Urinary bladder (tissue), 4 donors: ENCODE results near the gene CDH2. TPM values are rescaled to one million over a fixed set of nuclear protein-coding genes. Genes with fewer than 3 reads are reported as not detected.

Experiments used
- DNase-seq: peaks from one replicate; pipeline ENCODE4 v3.0.0-alpha.2; 2015; ENCODE audit errors: extremely low spot score
- H3K27ac ChIP-seq: one replicate; pipeline ENCODE4 v1.5.1; 2013; ENCODE audit warnings: low read depth, mild to moderate bottlenecking, moderate library complexity
- H3K36me3 ChIP-seq: one replicate; pipeline ENCODE4 v1.6.1; 2013; ENCODE audit warnings: mild to moderate bottlenecking, moderate library complexity; ENCODE audit not compliant: insufficient read depth
- H3K4me1 ChIP-seq: one replicate; pipeline ENCODE4 v1.6.1; 2013; ENCODE audit warnings: mild to moderate bottlenecking, moderate library complexity; ENCODE audit not compliant: insufficient read depth
- H3K4me3 ChIP-seq: one replicate; pipeline ENCODE4 v1.5.1; 2013; ENCODE audit warnings: low read depth, low read length
- WGBS: extraction: QIAGEN DNeasy Blood & Tissue Kit; methylation state at CpG from one replicate; pipeline ENCODE4 v1.1.7; 2013; 5-methylcytosine and 5-hydroxymethylcytosine counted together
- polyA plus RNA-seq: library from polyadenylated mRNA; stranded (reverse); fragments of 200-250 nt; gene quantifications from one replicate; pipeline ENCODE4 v1.2.3, GENCODE V29; 2013
- total RNA-seq: library from RNA; depleted of rRNA; stranded (reverse); fragments of >200 nt; gene quantifications from one replicate; pipeline ENCODE4 v1.2.3, GENCODE V29; 2014
- donor health status: healthy with polysubstance abuse.
- donor health status: healthy.

The CDH2 gene
- total and polyA plus RNA-seq, 2 donors: 1.8 to 18.7 TPM

- H3K4me1 ChIP-seq: no peaks in the 10 kb centered on the region
- H3K4me3 ChIP-seq: no peak overlapping the region
- DNase-seq: no peak
- H3K36me3 ChIP-seq: no peaks in the 10 kb centered on the region
- WGBS: 83% methylated on average over 5 of the region's 5 CpGs
- H3K27ac ChIP-seq: no peak overlapping the region
Observed at GRCh38 chr18:28127763-28128658, 48.9 kb downstream of the CDH2 start.

DNA sequence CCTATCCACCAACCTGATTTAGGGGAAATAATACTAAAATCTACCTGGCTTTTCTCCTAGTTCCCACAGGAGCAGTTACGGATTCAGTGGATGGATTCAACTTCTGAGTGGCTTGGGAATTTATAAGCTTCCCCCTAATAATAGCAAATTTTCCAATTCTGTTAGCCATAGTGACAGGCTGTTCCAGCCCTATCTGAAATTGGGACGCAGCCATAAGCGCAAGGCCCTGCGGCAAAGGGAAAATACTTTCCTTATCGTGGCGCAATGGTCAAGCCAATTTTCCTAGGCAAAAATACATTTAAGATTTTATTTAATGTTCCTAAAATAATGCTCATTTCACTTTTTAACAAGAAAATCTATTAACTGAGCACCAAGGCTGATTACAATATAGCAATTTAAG, 49.7 kb downstream of the CDH2 start:
- Histone ChIP-seq H3K36me3 (no peaks in the 10 kb centered on the region), H3K4me3 (no peak overlapping the region), H3K27ac (no peak overlapping the region), H3K4me1 (no peaks in the 10 kb centered on the region)
- DNase-seq: no peak
- 96% methylated on average over 6 of the region's 6 CpGs for WGBS

GRCh38 chr18:28126768-28127167, 50.2 kb downstream of the CDH2 start:
- no peak overlapping the region for H3K27ac ChIP-seq
- no peak overlapping the region for H3K4me3 ChIP-seq
- WGBS: 95% methylated on average over 5 of the region's 5 CpGs
- no peak for DNase-seq
- H3K4me1 ChIP-seq: no peaks in the 10 kb centered on the region
- H3K36me3 ChIP-seq: no peaks in the 10 kb centered on the region

DNA sequence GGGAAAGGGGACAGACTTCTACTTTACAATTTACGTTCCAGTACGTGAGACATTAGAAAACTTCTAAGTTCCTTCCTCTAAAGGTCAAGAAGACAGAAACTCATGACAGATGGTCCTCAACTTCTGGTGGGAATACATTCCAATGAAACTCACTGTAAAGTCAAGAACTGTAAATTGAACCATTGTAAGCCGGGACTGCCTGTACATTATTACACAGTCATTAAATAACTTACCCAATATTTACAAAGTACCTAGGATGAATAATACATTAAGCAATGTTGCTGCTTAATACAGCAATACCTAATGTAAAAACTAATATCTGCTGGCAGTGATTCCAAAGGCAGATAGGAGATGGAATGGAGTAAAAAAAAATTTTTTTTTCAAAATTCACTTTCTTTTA, 51.9 kb downstream of the CDH2 start:
- no peak for DNase-seq
- 73% methylated on average over 3 of the region's 3 CpGs for WGBS
- no peaks in the 10 kb centered on the region for H3K36me3 ChIP-seq
- H3K4me3 ChIP-seq: no peak overlapping the region
- no peak overlapping the region for H3K27ac ChIP-seq
- H3K4me1 ChIP-seq: no peaks in the 10 kb centered on the region

- WGBS: 57% methylated on average over 4 of the region's 4 CpGs
- Histone ChIP-seq H3K4me1 (no peaks in the 10 kb centered on the region), H3K36me3 (no peaks in the 10 kb centered on the region), H3K4me3 (no peak overlapping the region), H3K27ac (no peak overlapping the region)
- DNase-seq: no peak
Observed at GRCh38 chr18:28124131-28125029, 52.5 kb downstream of the CDH2 start.

GRCh38 chr18:28123401-28124030, 53.4 kb downstream of the CDH2 start:
- WGBS: 74% methylated on average over 3 of the region's 3 CpGs
- Histone ChIP-seq H3K4me3 (no peak overlapping the region), H3K36me3 (no peaks in the 10 kb centered on the region), H3K27ac (no peak overlapping the region), H3K4me1 (no peaks in the 10 kb centered on the region)
- no peak for DNase-seq

GRCh38 chr18:28120828-28121515, 56.0 kb downstream of the CDH2 start:
- no peaks in the 10 kb centered on the region for H3K36me3 ChIP-seq
- 96% methylated on average over 2 of the region's 2 CpGs for WGBS
- no peak overlapping the region for H3K4me3 ChIP-seq
- no peaks in the 10 kb centered on the region for H3K4me1 ChIP-seq
- DNase-seq: no peak
- no peak overlapping the region for H3K27ac ChIP-seq

DNA sequence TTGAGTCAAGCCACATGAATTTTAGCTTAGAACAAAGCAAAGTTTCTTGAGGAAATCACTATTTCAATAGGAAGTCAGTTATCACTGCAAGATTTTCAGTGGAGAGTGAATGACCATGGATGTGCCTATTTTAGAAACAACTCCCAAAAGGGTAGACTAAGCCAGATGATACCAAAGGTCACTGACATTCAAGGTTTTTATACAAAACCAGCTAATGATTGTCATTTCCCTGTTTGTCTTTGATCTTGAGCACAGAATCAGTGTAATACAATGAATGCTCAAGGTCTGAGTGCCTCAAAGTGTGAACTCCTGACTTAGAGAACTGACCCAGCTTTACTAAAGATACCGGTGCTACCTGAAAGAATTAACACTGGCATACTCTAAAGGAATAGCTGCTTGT, 60.5 kb downstream of the CDH2 start:
- Histone ChIP-seq H3K27ac (no peak overlapping the region), H3K36me3 (no peaks in the 10 kb centered on the region), H3K4me3 (no peak overlapping the region), H3K4me1 (no peaks in the 10 kb centered on the region)
- WGBS: 84% methylated on average over 1 of the region's 1 CpG
- no peak for DNase-seq

- DNase-seq: no peak
- H3K36me3 ChIP-seq: no peaks in the 10 kb centered on the region
- WGBS: 96% methylated on average over 2 of the region's 2 CpGs
- no peaks in the 10 kb centered on the region for H3K4me1 ChIP-seq
- H3K4me3 ChIP-seq: no peak overlapping the region
- no peak overlapping the region for H3K27ac ChIP-seq
Observed at GRCh38 chr18:28115149-28115550, 61.8 kb downstream of the CDH2 start.

DNA sequence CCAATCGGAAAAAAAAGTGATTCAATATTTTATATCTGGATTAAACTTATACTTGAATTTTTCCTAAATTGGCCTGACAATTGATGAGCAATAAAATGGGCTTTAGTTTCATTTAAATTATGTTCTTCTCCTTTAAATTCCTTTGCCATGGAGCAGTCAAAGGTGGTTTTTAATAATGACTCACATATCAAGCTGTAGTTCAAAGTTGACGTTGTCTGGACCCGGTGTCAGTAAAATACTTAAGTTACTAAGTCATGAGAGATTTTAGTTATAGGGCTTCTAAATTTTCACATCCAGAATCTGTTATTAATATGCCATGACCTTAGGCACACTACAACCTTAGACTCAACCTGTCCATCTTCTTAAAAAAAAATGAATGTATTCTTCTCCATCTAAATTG, 62.5 kb downstream of the CDH2 start:
- no peak overlapping the region for H3K4me3 ChIP-seq
- WGBS: 66% methylated on average over 3 of the region's 3 CpGs
- no peaks in the 10 kb centered on the region for H3K36me3 ChIP-seq
- H3K27ac ChIP-seq: no peak overlapping the region
- no peak for DNase-seq
- no peaks in the 10 kb centered on the region for H3K4me1 ChIP-seq

GRCh38 chr18:28113271-28114029, 63.5 kb downstream of the CDH2 start:
- no peak overlapping the region for H3K4me3 ChIP-seq
- H3K27ac ChIP-seq: no peak overlapping the region
- H3K4me1 ChIP-seq: no peaks in the 10 kb centered on the region
- DNase-seq: no peak
- 62% methylated on average over 3 of the region's 3 CpGs for WGBS
- no peaks in the 10 kb centered on the region for H3K36me3 ChIP-seq

DNA sequence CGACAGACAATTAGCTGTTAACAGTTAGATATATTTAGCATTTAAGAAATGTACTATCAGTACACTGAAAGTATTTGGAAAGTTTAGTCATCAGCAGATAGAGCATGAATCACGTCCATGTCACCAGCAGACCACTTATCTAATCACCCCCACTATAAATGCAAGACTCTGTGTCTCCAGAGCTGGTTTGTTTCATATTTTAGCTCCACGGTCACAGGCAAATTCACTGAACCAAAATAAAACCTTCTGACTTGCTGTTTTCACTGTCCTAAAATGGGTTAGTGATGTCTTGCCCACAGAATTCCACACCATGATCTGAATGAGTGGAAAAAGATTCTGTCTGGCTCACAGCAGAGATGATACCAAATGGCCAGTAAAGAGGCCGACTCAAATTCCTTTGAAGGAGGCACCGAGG, 64.9 kb downstream of the CDH2 start:
- 24% methylated on average over 5 of the region's 5 CpGs for WGBS
- H3K4me3 ChIP-seq: no peak overlapping the region
- no peak overlapping the region for H3K27ac ChIP-seq
- no peak for DNase-seq
- H3K4me1 ChIP-seq: no peaks in the 10 kb centered on the region
- no peaks in the 10 kb centered on the region for H3K36me3 ChIP-seq
